SK-N-SH treated with all-trans-retinoic acid at 6 μM for 48 hours (cell line): Measurements from ENCODE around the gene NNMT.

ENCODE experiments used
- OSR1 ChIP-seq: fragments of 250-450 bp; sonication (Bioruptor Pico); IDR thresholded peaks from 2 replicates; pipeline ENCODE4 v1.8.0; 2022; ENCODE audit warnings: moderate library complexity, mild to moderate bottlenecking, inconsistent platforms
- PATZ1 ChIP-seq: fragments of 250-450 bp; sonication (Bioruptor Pico); IDR thresholded peaks from 2 replicates; pipeline ENCODE4 v1.8.0; 2020; ENCODE audit warnings: mild to moderate bottlenecking, moderate library complexity, borderline replicate concordance
- ZC3H10 ChIP-seq: fragments of 250-450 bp; sonication (Bioruptor Pico); IDR thresholded peaks from 2 replicates; pipeline ENCODE4 v1.5.1; 2021; ENCODE audit warnings: mild to moderate bottlenecking, moderate library complexity

GRCh38 chr11:114311946-114312345, 15.7 kb downstream of the NNMT start:
- TF ChIP-seq OSR1 (CRISPR knock-in tag) = no peak
- TF ChIP-seq PATZ1 (CRISPR knock-in tag) = no peak
- no peak for TF ChIP-seq ZC3H10 (CRISPR knock-in tag)
